ENCODE data around the gene SFXN5.

The SFXN5 gene

GRCh38 chr2:73092146-73092783, 20.8 kb upstream of the SFXN5 start:
- H3K4me1 ChIP-seq, result peaks cover 0 to 72% (median 52%) of the 10 kb centered on the region in 4 donors
- peaks cover 0 to 19% (median 15%) of the 10 kb centered on the region in 3 donors for H3K36me3 ChIP-seq
- no peak overlapping the region for H3K4me3 ChIP-seq
- TF ChIP-seq, protein P1, sequence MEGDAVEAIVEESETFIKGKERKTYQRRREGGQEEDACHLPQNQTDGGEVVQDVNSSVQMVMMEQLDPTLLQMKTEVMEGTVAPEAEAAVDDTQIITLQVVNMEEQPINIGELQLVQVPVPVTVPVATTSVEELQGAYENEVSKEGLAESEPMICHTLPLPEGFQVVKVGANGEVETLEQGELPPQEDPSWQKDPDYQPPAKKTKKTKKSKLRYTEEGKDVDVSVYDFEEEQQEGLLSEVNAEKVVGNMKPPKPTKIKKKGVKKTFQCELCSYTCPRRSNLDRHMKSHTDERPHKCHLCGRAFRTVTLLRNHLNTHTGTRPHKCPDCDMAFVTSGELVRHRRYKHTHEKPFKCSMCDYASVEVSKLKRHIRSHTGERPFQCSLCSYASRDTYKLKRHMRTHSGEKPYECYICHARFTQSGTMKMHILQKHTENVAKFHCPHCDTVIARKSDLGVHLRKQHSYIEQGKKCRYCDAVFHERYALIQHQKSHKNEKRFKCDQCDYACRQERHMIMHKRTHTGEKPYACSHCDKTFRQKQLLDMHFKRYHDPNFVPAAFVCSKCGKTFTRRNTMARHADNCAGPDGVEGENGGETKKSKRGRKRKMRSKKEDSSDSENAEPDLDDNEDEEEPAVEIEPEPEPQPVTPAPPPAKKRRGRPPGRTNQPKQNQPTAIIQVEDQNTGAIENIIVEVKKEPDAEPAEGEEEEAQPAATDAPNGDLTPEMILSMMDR (IDR thresholded peaks at IDR 0.05), result no peak
- no peaks in the 10 kb centered on the region for H3K9me3 ChIP-seq
- intact Hi-C loops (cut with DNase I; ENCODE audit: low total_unique reads), result no loop called here
- H3K27me3 ChIP-seq, result no peaks in the 10 kb centered on the region
- H3K27ac ChIP-seq, result peak overlapping the region; percentile 16
- DNase-seq, result no peak

GRCh38 chr2:73091696-73092095, 20.2 kb upstream of the SFXN5 start:
- TF ChIP-seq, protein P1 (IDR thresholded peaks at IDR 0.05), result no peak
- no peak for DNase-seq
- peaks cover 0 to 78% (median 57%) of the 10 kb centered on the region in 4 donors for H3K4me1 ChIP-seq

DNA sequence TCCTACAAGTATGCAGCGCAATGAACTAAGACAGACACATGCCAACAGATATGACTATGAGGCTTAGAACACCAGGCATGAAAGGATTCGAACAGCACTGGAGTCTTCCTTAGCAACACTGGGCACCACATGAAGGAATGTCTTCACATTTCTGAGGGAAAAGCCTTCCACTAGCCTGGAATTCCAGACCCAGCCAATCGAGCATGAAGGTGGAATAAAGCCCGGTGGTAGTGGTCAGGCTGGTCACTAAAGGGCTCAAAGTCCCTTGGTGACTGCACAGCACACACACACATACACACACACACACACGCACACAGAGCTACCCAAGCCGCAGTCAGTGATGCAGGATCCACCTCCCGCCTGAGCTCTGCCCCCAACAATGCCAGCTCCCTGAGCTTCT, 19.7 kb upstream of the SFXN5 start:
- Histone ChIP-seq H3K27ac (no peak overlapping the region), H3K27me3 (no peaks in the 10 kb centered on the region), H3K9me3 (no peaks in the 10 kb centered on the region), H3K4me3 (no peak overlapping the region), H3K36me3 (peaks cover 0 to 30% (median 18%) of the 10 kb centered on the region in 3 donors), H3K4me1 (peaks cover 0 to 83% (median 61%) of the 10 kb centered on the region in 4 donors)
- TF ChIP-seq, protein P1 (IDR thresholded peaks at IDR 0.05), result no peak
- intact Hi-C loops (cut with DNase I; ENCODE audit: low total_unique reads), result no loop called here
- DNase-seq, result no peak

More at GRCh38 chr2:73091696-73092095, 20.2 kb upstream of the SFXN5 start:
- Histone ChIP-seq H3K27ac (peak overlapping the region in 1 of 2 donors; percentile 16), H3K27me3 (no peaks in the 10 kb centered on the region), H3K4me3 (no peak overlapping the region), H3K9me3 (no peaks in the 10 kb centered on the region), H3K36me3 (peaks cover 0 to 25% (median 18%) of the 10 kb centered on the region in 3 donors)
- intact Hi-C loops (cut with DNase I; ENCODE audit: low total_unique reads), result no loop called here

GRCh38 chr2:73089270-73090030, 17.9 kb upstream of the SFXN5 start:
- Histone ChIP-seq H3K4me3 (no peak overlapping the region), H3K4me1 (peaks cover 0 to 93% (median 75%) of the 10 kb centered on the region in 4 donors), H3K36me3 (peaks cover 0 to 43% (median 23%) of the 10 kb centered on the region in 3 donors), H3K9me3 (no peaks in the 10 kb centered on the region), H3K27ac (peak overlapping the region; percentile 46 to 66), H3K27me3 (no peaks in the 10 kb centered on the region)
- TF ChIP-seq, protein P1 (IDR thresholded peaks at IDR 0.05), result no peak
- DNase-seq, result peak; percentile 44 to 86
- intact Hi-C loops (cut with DNase I; ENCODE audit: low total_unique reads), result no loop called here

- Histone ChIP-seq H3K27ac (peak overlapping the region; percentile 46 to 66), H3K4me1 (peaks cover 0 to 96% (median 73%) of the 10 kb centered on the region in 4 donors), H3K4me3 (no peak overlapping the region), H3K27me3 (no peaks in the 10 kb centered on the region), H3K9me3 (no peaks in the 10 kb centered on the region), H3K36me3 (peaks cover 0 to 48% (median 27%) of the 10 kb centered on the region in 3 donors)
- intact Hi-C loops (cut with DNase I; ENCODE audit: low total_unique reads), result no loop called here
- no peak for DNase-seq
- TF ChIP-seq, protein P1 (IDR thresholded peaks at IDR 0.05), result no peak
Observed at GRCh38 chr2:73088703-73089102, 17.2 kb upstream of the SFXN5 start.
